Measurements from ENCODE around the gene TOMM20L. TPM values are rescaled to one million over a fixed set of nuclear protein-coding genes. Genes with fewer than 3 reads are reported as not detected.
A peak's percentile ranks its signal among the peaks of the same experiment; 100 is the strongest.

Gene TOMM20L
- polyA plus RNA-seq, 3 donors, result 0.33 TPM; not detected in 2

DNA sequence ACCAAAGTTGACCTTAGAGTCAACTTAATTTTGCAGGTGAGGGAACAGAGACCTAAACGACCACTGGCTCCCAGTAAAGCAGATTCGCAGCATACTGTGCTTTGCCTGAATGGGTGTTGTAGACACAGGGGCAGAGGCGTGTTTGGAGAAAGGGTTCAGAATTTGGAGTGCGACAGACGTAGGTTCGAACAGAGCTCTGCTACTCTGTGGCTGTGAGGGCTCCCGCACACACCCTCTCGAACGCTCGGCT lies 243 bp upstream of the TOMM20L start:
- Histone ChIP-seq H3K27ac (ENCODE audit: low read depth in 1 of 2, low read length in 2 of 2) (no peak overlapping the region), H4K20me1 (ENCODE audit: insufficient read depth, low read length) (no peaks in the 10 kb centered on the region), H3K4me1 (ENCODE audit: control insufficient read depth in 1 of 2, insufficient read depth in 2 of 2, low read length in 2 of 2) (peaks cover 12 to 18% of the 10 kb centered on the region in 2 donors), H2AFZ (ENCODE audit: insufficient read depth, low read depth, low read length, poor library complexity, severe bottlenecking) (peak overlapping the region; percentile 97), H3K36me3 (replicated peaks in 1 of 2; ENCODE audit: control insufficient read depth in 1 of 2, insufficient read depth in 2 of 2, low read length in 2 of 2) (no peaks in the 10 kb centered on the region), H3K79me2 (ENCODE audit: insufficient read depth, low read length) (no peaks in the 10 kb centered on the region), H3K4me2 (replicated peaks; ENCODE audit: extremely low read depth, low read length, poor library complexity, severe bottlenecking) (peak overlapping the region; percentile 95), H3K9ac (ENCODE audit: insufficient read depth, low read length, poor library complexity, severe bottlenecking) (peak overlapping the region; percentile 80), H3K4me3 (replicated peaks in 1 of 3; ENCODE audit: low read depth in 2 of 3, low read length in 3 of 3) (peak overlapping the region in 2 of 3 experiments; percentile 73 to 87), H3K27me3 (ENCODE audit: control insufficient read depth in 2 of 2, insufficient read depth in 2 of 2, low read length in 2 of 2) (no peaks in the 10 kb centered on the region), H3K9me3 (replicated peaks in 1 of 2; ENCODE audit: control insufficient read depth in 1 of 2, insufficient read depth in 1 of 2, low read length in 2 of 2) (no peaks in the 10 kb centered on the region)
- Mint-ChIP-seq H3K9me3 (no peaks in the 10 kb centered on the region), H3K27me3 (ENCODE audit: low read depth in 3 of 3) (peaks cover 0 to 7% (median 2%) of the 10 kb centered on the region in 3 donors), H3K27ac (peak overlapping the region in 3 of 7 donors; percentile 19 to 64 (median 46)), H3K4me3 (peak overlapping the region; percentile 89 to 91), H3K36me3 (no peaks in the 10 kb centered on the region), H3K4me1 (peaks cover 11% of the 10 kb centered on the region)
- intact Hi-C loops (cut with micrococcal nuclease), result no loop called here
- TF ChIP-seq, protein P1, sequence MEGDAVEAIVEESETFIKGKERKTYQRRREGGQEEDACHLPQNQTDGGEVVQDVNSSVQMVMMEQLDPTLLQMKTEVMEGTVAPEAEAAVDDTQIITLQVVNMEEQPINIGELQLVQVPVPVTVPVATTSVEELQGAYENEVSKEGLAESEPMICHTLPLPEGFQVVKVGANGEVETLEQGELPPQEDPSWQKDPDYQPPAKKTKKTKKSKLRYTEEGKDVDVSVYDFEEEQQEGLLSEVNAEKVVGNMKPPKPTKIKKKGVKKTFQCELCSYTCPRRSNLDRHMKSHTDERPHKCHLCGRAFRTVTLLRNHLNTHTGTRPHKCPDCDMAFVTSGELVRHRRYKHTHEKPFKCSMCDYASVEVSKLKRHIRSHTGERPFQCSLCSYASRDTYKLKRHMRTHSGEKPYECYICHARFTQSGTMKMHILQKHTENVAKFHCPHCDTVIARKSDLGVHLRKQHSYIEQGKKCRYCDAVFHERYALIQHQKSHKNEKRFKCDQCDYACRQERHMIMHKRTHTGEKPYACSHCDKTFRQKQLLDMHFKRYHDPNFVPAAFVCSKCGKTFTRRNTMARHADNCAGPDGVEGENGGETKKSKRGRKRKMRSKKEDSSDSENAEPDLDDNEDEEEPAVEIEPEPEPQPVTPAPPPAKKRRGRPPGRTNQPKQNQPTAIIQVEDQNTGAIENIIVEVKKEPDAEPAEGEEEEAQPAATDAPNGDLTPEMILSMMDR (IDR thresholded peaks at IDR 0.05), result no peak
- WGBS (ENCODE audit: insufficient coverage), result 10% methylated on average over 10 of the region's 10 CpGs
- DNase-seq, result no peak

GRCh38 chr14:58397156-58397555 lies 1.4 kb downstream of the TOMM20L start:
- peaks cover 12 to 18% of the 10 kb centered on the region in 2 donors for H3K4me1 ChIP-seq (ENCODE audit: control insufficient read depth in 1 of 2, insufficient read depth in 2 of 2, low read length in 2 of 2)
- H4K20me1 ChIP-seq (ENCODE audit: insufficient read depth, low read length), result no peaks in the 10 kb centered on the region
- TF ChIP-seq, protein P1 (IDR thresholded peaks at IDR 0.05), result no peak
- no peak overlapping the region for H3K9ac ChIP-seq (ENCODE audit: insufficient read depth, low read length, poor library complexity, severe bottlenecking)
- H3K9me3 ChIP-seq (replicated peaks in 1 of 2; ENCODE audit: control insufficient read depth in 1 of 2, insufficient read depth in 1 of 2, low read length in 2 of 2), result no peaks in the 10 kb centered on the region
- H3K9me3 Mint-ChIP-seq, result no peaks in the 10 kb centered on the region
- H3K27ac ChIP-seq (ENCODE audit: low read depth in 1 of 2, low read length in 2 of 2), result no peak overlapping the region
- intact Hi-C loops (cut with micrococcal nuclease), result no loop called here
- DNase-seq, result no peak
- H3K79me2 ChIP-seq (ENCODE audit: insufficient read depth, low read length), result no peaks in the 10 kb centered on the region
- peaks cover 0 to 7% (median 2%) of the 10 kb centered on the region in 3 donors for H3K27me3 Mint-ChIP-seq (ENCODE audit: low read depth in 3 of 3)
- no peak overlapping the region for H3K4me3 ChIP-seq (replicated peaks in 1 of 3; ENCODE audit: low read depth in 2 of 3, low read length in 3 of 3)
- no peak overlapping the region for H3K4me3 Mint-ChIP-seq
- H3K36me3 ChIP-seq (replicated peaks in 1 of 2; ENCODE audit: control insufficient read depth in 1 of 2, insufficient read depth in 2 of 2, low read length in 2 of 2), result no peaks in the 10 kb centered on the region
- no peak overlapping the region for H3K4me2 ChIP-seq (replicated peaks; ENCODE audit: extremely low read depth, low read length, poor library complexity, severe bottlenecking)
- no peak overlapping the region for H3K27ac Mint-ChIP-seq
- H3K4me1 Mint-ChIP-seq, result peaks cover 11% of the 10 kb centered on the region
- H2AFZ ChIP-seq (ENCODE audit: insufficient read depth, low read depth, low read length, poor library complexity, severe bottlenecking), result peak overlapping the region; percentile 97
- H3K27me3 ChIP-seq (ENCODE audit: control insufficient read depth in 2 of 2, insufficient read depth in 2 of 2, low read length in 2 of 2), result no peaks in the 10 kb centered on the region
- 100% methylated on average over 5 of the region's 6 CpGs for WGBS (ENCODE audit: insufficient coverage)
- peaks cover 2% of the 10 kb centered on the region in 2 donors for H3K36me3 Mint-ChIP-seq

Measured in CD14-positive monocyte (primary cell).